ENCODE results near the gene C19orf53.
A peak's percentile ranks its signal among the peaks of the same experiment; 100 is the strongest.

The C19orf53 gene

GRCh38 chr19:13823256-13823655, 49.0 kb downstream of the C19orf53 start:
- DNase-seq (ENCODE audit: low read depth) = no peak

GRCh38 chr19:13823901-13824300, 49.6 kb downstream of the C19orf53 start:
- no peak overlapping the region for H3K4me3 ChIP-seq (ENCODE audit: control insufficient read depth, low read depth, low read length)
- no peak for DNase-seq (ENCODE audit: low read depth)
- no peak for TF ChIP-seq CTCF (IDR thresholded peaks at IDR 0.05; ENCODE audit: control insufficient read depth, insufficient read depth, low read depth, low read length, missing control alignments)

More at GRCh38 chr19:13823256-13823655, 49.0 kb downstream of the C19orf53 start:
- no peak for TF ChIP-seq CTCF (IDR thresholded peaks at IDR 0.05; ENCODE audit: control insufficient read depth, insufficient read depth, low read depth, low read length, missing control alignments)
- no peak overlapping the region for H3K4me3 ChIP-seq (ENCODE audit: control insufficient read depth, low read depth, low read length)

- DNase-seq (ENCODE audit: low read depth) = no peak
- H3K4me3 ChIP-seq (ENCODE audit: control insufficient read depth, low read depth, low read length) = no peak overlapping the region
- no peak for TF ChIP-seq CTCF (IDR thresholded peaks at IDR 0.05; ENCODE audit: control insufficient read depth, insufficient read depth, low read depth, low read length, missing control alignments)
Measured at GRCh38 chr19:13824703-13825102, 50.4 kb downstream of the C19orf53 start.

DNA sequence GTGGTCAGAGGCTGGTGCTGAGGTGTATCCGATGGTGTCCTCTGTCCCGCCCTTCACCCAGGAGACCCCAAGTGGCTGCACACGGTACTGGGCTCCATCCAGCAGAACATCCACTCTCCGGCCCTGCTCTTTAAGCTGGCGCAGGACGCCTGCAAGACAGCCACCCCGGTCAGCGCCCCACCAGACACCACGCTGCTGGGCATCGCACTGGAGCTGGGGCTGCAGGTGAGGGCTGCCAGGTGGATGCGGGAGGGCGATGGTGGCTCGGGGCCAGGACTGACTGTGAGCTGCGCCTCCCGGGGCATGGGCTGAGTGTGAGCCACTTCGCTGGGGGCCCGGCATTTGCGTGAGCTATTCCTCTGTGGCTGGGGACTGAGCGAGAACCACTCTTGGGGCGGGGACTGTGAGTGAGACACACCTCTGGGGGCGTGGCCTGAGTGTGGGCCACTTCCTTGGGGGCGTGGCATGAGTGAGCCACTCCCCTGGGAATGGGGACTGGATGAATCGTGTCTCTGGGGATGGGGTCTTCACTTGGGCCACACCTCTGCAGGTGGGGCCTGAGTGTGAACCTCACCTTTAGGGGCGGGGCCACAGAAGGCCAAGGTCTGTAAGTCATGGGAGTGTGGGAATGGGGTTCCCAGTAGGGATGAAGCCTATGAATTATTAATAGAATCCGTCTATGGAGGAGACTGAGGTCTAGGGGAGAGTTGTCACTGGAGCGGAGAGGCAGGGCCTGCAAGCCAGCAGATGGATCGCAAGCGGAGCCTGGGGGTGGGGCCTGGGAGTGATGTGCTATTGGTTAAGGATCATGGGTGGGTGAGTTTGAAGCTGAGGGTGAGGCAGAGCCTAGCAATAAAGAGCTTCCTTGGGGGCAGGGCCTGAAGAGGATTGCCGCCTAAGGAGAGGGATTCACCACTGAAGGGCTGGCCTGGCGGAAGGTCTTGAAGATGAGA, 51.5 kb downstream of the C19orf53 start:
- no peak overlapping the region for H3K4me3 ChIP-seq (ENCODE audit: control insufficient read depth, low read depth, low read length)
- TF ChIP-seq CTCF (IDR thresholded peaks at IDR 0.05; ENCODE audit: control insufficient read depth, insufficient read depth, low read depth, low read length, missing control alignments) = peak; percentile 9
- DNase-seq (ENCODE audit: low read depth) = no peak

DNA sequence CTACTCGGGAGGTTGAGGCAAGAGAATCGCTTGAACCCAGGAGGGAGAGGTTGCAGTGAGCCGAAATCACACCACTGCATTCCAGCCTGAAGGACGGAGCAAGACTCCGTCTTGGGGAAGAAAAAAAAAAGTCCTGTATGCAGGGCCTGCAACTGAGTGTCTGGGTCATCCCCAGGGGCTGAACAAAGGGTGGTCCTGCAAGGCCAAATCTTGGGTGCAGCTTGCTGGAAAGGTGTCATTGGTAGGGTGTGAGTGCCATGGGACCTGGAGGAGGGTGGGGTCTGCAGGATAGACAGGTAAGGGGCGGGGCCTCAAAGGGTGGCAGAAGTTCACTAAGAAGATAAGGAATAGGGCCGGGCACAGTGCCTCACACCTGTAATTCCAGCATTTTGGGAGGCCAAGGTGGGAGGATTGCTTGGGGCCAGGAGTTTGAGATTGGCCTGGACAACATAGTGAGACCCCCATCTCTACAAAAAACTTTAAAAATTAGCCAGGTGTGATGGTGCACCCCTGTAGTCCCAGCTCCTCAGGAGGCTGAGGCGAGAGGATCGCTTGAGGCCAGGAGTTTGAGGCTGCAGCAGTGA, 52.5 kb downstream of the C19orf53 start:
- no peak overlapping the region for H3K4me3 ChIP-seq (ENCODE audit: control insufficient read depth, low read depth, low read length)
- no peak for TF ChIP-seq CTCF (IDR thresholded peaks at IDR 0.05; ENCODE audit: control insufficient read depth, insufficient read depth, low read depth, low read length, missing control alignments)

GRCh38 chr19:13827656-13828055, 53.4 kb downstream of the C19orf53 start:
- DNase-seq (ENCODE audit: low read depth) = no peak
- no peak overlapping the region for H3K4me3 ChIP-seq (ENCODE audit: control insufficient read depth, low read depth, low read length)
- no peak for TF ChIP-seq CTCF (IDR thresholded peaks at IDR 0.05; ENCODE audit: control insufficient read depth, insufficient read depth, low read depth, low read length, missing control alignments)

More for the DNA sequence above, 52.5 kb downstream of the C19orf53 start:
- no peak for DNase-seq (ENCODE audit: low read depth)

Data from AG09309 (cell line).